Lung (tissue), 12 donors: Measurements from ENCODE around the gene TENT4A. TPM values are rescaled to one million over a fixed set of nuclear protein-coding genes. Genes with fewer than 3 reads are reported as not detected.

Source experiments
- ATAC-seq: fragments of 200-7000 bp; cut with Tn5 transposase; one replicate; pipeline ENCODE4 v1.9.1; 2020; ENCODE audit warnings: moderate number of reproducible peaks; ENCODE audit not compliant: insufficient read depth, low FRiP score
- DNase-seq, 3 donors: peaks; one replicate each; pipeline ENCODE4 v3.0.0-alpha.2; 2013 to 2017
- H3K27ac ChIP-seq, 2 donors: one replicate each; pipeline ENCODE4 v1.5.1; 2013; ENCODE audit warnings: mild to moderate bottlenecking in 2 of 2, moderate library complexity in 2 of 2, control low read depth in 1 of 2, inconsistent platforms in 1 of 2, low read depth in 1 of 2, low read length in 1 of 2
- H3K27me3 ChIP-seq, 3 donors: one replicate each; pipeline ENCODE4 v1.5.1; 2013; ENCODE audit warnings: low read length in 2 of 3; ENCODE audit not compliant: control insufficient read depth in 3 of 3, insufficient read depth in 3 of 3
- H3K36me3 ChIP-seq, 4 donors: one replicate each; pipeline ENCODE4 v1.5.1; 2013; ENCODE audit warnings: low read length in 4 of 4, mild to moderate bottlenecking in 1 of 4, moderate library complexity in 1 of 4; ENCODE audit not compliant: control insufficient read depth in 4 of 4, insufficient read depth in 4 of 4
- H3K4me1 ChIP-seq, 5 donors: one replicate each; pipeline ENCODE4 v1.5.1; 2013; ENCODE audit warnings: low read length in 5 of 5, mild to moderate bottlenecking in 2 of 5, moderate library complexity in 1 of 5; ENCODE audit not compliant: control insufficient read depth in 5 of 5, insufficient read depth in 5 of 5
- H3K4me3 ChIP-seq: one replicate; pipeline ENCODE4 v1.5.1; 2013; ENCODE audit warnings: mild to moderate bottlenecking, control low read depth, moderate library complexity
- H3K9ac ChIP-seq, 2 donors: one replicate each; pipeline ENCODE4 v1.5.1; 2013; ENCODE audit warnings: low read length in 2 of 2, control low read depth in 1 of 2; ENCODE audit not compliant: insufficient read depth in 1 of 2
- H3K9me3 ChIP-seq, 4 donors: one replicate each; pipeline ENCODE4 v1.5.1; 2013; ENCODE audit warnings: low read length in 3 of 4, mild to moderate bottlenecking in 1 of 4, moderate library complexity in 1 of 4; ENCODE audit not compliant: control insufficient read depth in 4 of 4, insufficient read depth in 3 of 4
- WGBS, 2 donors: extraction: QIAGEN DNeasy Blood & Tissue Kit; methylation state at CpG; one replicate each; pipeline ENCODE4 v1.1.7; 2013; 5-methylcytosine and 5-hydroxymethylcytosine counted together
- polyA plus RNA-seq, 2 donors: library from polyadenylated mRNA; stranded (reverse); fragments of 200-250 nt; gene quantifications; one replicate each; pipeline ENCODE4 v1.2.1, GENCODE V29; 2013
- total RNA-seq, 2 donors: library from RNA; depleted of rRNA in 1 of 2; stranded (reverse); fragments of >200 nt in 1 of 2; gene quantifications; one replicate each; pipeline ENCODE4 v1.2.1, GENCODE V29; 2014 to 2021
- TF ChIP-seq, protein P1 (sequence below): IDR thresholded peaks from 2 replicates; pipeline ENCODE4 v1.5.1; 2012; ENCODE audit warnings: mild to moderate bottlenecking; ENCODE audit errors: control extremely low read depth, extremely low read depth
- donor health status: control.
- donor health status: control.
- donor health status: Bipolar disorder and iron deficiency.
- donor health status: healthy.
- donor health status: DM: yes; HTN: yes; CAD: no.

Gene TENT4A
- total and polyA plus RNA-seq, 4 donors: 9.4 to 46.9 (median 17.3) TPM

DNA sequence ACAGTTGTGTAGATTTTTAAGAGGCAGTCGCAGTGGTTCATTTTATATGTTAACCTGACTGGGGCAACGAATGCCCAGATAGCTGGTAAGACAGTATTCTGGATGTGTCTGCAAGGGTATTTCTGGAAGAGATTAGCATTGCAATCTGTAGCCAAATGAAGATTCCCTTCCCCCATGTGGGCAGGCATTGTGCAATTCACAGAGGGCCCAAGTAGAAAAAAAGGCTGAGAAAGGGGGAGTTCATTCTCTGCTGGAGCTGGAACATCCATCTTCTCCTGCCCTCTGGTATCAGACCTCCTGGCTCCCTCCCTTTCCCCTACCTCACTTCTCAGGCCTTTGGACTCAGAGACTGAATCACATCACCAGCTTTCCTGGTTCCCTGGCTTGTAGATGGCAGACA, 70.6 kb downstream of the TENT4A start:
- no peak for ATAC-seq
- Histone ChIP-seq H3K9ac (no peak overlapping the region), H3K4me1 (no peaks in the 10 kb centered on the region), H3K27me3 (no peaks in the 10 kb centered on the region), H3K36me3 (no peaks in the 10 kb centered on the region), H3K27ac (no peak overlapping the region), H3K9me3 (peaks cover 0 to 2% (median 0%) of the 10 kb centered on the region in 4 donors), H3K4me3 (no peak overlapping the region)
- WGBS, 2 donors: 74 to 85% methylated on average over 2 of the region's 2 CpGs
- no peak for DNase-seq
- TF ChIP-seq, protein P1, sequence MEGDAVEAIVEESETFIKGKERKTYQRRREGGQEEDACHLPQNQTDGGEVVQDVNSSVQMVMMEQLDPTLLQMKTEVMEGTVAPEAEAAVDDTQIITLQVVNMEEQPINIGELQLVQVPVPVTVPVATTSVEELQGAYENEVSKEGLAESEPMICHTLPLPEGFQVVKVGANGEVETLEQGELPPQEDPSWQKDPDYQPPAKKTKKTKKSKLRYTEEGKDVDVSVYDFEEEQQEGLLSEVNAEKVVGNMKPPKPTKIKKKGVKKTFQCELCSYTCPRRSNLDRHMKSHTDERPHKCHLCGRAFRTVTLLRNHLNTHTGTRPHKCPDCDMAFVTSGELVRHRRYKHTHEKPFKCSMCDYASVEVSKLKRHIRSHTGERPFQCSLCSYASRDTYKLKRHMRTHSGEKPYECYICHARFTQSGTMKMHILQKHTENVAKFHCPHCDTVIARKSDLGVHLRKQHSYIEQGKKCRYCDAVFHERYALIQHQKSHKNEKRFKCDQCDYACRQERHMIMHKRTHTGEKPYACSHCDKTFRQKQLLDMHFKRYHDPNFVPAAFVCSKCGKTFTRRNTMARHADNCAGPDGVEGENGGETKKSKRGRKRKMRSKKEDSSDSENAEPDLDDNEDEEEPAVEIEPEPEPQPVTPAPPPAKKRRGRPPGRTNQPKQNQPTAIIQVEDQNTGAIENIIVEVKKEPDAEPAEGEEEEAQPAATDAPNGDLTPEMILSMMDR: no peak

DNA sequence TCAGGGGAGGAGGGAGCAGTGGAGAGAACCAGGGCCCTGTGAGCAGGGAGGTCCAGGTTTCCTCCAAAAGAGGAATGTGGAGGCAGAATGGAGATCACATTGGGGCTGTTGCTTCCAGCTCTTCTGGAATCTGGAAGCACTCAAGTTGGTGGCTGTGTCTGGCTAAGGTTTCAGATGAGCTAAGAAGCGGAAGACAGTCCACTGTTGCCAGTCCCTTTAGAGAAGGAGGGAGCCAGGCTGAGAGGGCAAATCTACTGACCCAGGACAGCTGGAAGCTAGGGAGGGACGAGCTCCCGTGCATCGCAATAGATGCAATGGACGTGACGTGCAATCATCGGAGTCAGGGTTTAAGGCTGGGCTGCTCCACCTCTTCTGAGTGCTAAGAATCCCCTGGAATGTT, 71.2 kb downstream of the TENT4A start:
- TF ChIP-seq, protein P1: no peak
- Histone ChIP-seq H3K9me3 (peaks cover 0 to 2% (median 0%) of the 10 kb centered on the region in 4 donors), H3K27me3 (no peaks in the 10 kb centered on the region), H3K4me3 (no peak overlapping the region), H3K9ac (no peak overlapping the region), H3K27ac (no peak overlapping the region), H3K36me3 (no peaks in the 10 kb centered on the region), H3K4me1 (no peaks in the 10 kb centered on the region)
- DNase-seq (no peak), ATAC-seq (no peak)
- 90 to 97% methylated on average over 7 of the region's 7 CpGs for WGBS, 2 donors

DNA sequence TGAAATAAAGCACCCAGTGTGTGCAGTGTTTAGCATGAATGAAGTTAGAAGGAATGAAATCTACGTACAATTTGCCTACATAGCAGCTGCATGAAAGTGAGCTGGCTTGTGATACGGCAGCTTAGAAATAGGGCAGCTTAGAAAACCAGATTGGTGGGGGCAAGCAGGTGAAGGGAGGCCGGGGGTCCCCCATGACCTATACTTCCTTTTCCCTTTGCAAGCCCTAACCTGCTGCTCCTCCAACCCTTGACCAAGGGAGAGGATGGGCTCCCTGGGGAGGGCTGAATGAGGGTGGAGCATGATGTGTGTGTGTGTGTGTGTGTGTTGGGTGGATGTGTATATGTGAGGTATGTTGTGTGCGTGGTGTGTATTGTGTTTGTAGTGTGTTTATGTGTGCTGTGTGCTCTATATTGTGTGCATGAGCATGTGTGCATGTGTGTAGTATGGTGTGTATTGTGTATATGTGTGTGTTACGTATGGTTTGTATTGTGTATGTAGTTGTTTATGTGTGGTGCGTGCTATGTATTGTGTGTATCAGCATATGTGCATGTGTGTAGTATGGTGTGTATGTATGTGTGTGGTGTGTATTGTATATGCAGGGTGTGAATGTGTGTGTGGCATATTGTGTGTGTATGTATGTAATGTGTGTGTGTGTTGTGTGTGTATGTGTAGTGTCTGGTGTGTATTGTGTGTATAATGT, 72.1 kb downstream of the TENT4A start:
- TF ChIP-seq, protein P1: no peak
- H3K4me1 ChIP-seq: no peaks in the 10 kb centered on the region
- DNase-seq (no peak), ATAC-seq (no peak)
- H3K9ac ChIP-seq: no peak overlapping the region
- H3K9me3 ChIP-seq: peaks cover 0 to 2% (median 0%) of the 10 kb centered on the region in 4 donors
- no peak overlapping the region for H3K4me3 ChIP-seq
- H3K27ac ChIP-seq: no peak overlapping the region
- WGBS, 2 donors: 82 to 87% methylated on average over 6 of the region's 6 CpGs
- H3K36me3 ChIP-seq: no peaks in the 10 kb centered on the region
- peaks cover 0 to 3% (median 0%) of the 10 kb centered on the region in 3 donors for H3K27me3 ChIP-seq

DNA sequence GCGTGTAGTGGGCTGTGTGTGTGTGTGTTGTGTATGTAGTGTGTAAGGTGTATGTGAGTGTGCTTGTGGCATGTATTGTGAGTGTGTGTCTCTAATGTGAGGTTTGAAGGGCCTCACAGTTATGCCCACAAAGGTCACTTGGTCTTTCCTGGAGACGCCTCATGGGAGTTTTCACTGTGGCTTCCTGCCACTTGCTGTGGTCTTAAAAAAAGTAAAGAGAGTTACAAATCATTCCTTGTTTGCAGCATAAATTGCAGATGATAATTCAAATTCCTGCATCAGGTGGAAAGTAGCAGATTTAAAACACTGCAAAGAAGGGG, 72.6 kb downstream of the TENT4A start:
- Histone ChIP-seq H3K9ac (no peak overlapping the region), H3K27ac (no peak overlapping the region), H3K9me3 (peaks cover 0 to 2% (median 0%) of the 10 kb centered on the region in 4 donors), H3K4me1 (no peaks in the 10 kb centered on the region), H3K4me3 (no peak overlapping the region), H3K36me3 (no peaks in the 10 kb centered on the region), H3K27me3 (peaks cover 0 to 3% (median 0%) of the 10 kb centered on the region in 3 donors)
- ATAC-seq: no peak
- WGBS, 2 donors: 73 to 79% methylated on average over 2 of the region's 2 CpGs
- no peak for DNase-seq
- TF ChIP-seq, protein P1: no peak
